GM12878 (cell line): Measurements from ENCODE around the gene CCK. TPM values are rescaled to one million over a fixed set of nuclear protein-coding genes. Genes with fewer than 3 reads are reported as not detected.

Experiments used
- ATAC-seq: fragments of 200-7000 bp; cut with Tn5 transposase; 3 replicates; pipeline ENCODE4 v1.9.1; 2020; ENCODE audit warnings: mild to moderate bottlenecking, moderate library complexity
- BruUV-seq: library from RNA; stranded (reverse); fragments of 400-500 nt; replicated peaks from 2 replicates; lab custom pipeline; 2021; lab: Mats Ljungman, UMichigan
- CTCF ChIA-PET: fragments of 300-600 bp; sonication (Branson Sonifier 250); formaldehyde crosslinking; extraction: SDS; loops from one replicate; lab custom pipeline; 2021; ENCODE audit warnings: inconsistent platforms; lab: Yijun Ruan, JAX
- POLR2A ChIA-PET: fragments of 350-600 bp; formaldehyde crosslinking; extraction: SDS; loops from one replicate; lab custom pipeline; 2021; ENCODE audit warnings: inconsistent platforms; lab: Charles Lee
- RAD21 ChIA-PET: fragments of 300-600 bp; sonication (Branson Sonifier 250); formaldehyde crosslinking; loops from one replicate; lab custom pipeline; 2023; ENCODE audit warnings: antibody characterized with exemption; ENCODE audit not compliant: unreplicated experiment; lab: Charles Lee
- SMC1A ChIA-PET: fragments of 300-600 bp; sonication (Branson Sonifier 250); formaldehyde crosslinking; loops from one replicate; lab custom pipeline; 2023; ENCODE audit not compliant: unreplicated experiment, uncharacterized antibody; lab: Charles Lee
- DNase-seq: peaks from one replicate; pipeline ENCODE4 v3.0.0-alpha.2; 2011; ENCODE audit warnings: low read depth, low spot score
- FAIRE-seq: peaks from 3 replicates; lab custom pipeline; 2011; peaks lifted over from hg19 to GRCh38; lab: Jason Lieb, UNC
- H2AFZ ChIP-seq: 2 replicates; pipeline ENCODE4 v1.6.0; 2011; ENCODE audit warnings: low read depth, low read length, control low read depth; ENCODE audit not compliant: control insufficient read depth
- H3K27ac ChIP-seq: 2 replicates; pipeline ENCODE4 v1.5.1; 2011; ENCODE audit warnings: control low read depth; ENCODE audit not compliant: control insufficient read depth, insufficient read depth
- H3K27me3 ChIP-seq, 2 experiments: replicated peaks in 1 of 2; 2 replicates each; pipeline versions ENCODE4 v1.6.0 to v1.6.1; 2011; ENCODE audit warnings: low read length in 1 of 2; ENCODE audit not compliant: control insufficient read depth in 2 of 2, insufficient read depth in 2 of 2
- H3K36me3 ChIP-seq, 2 experiments: 2 replicates each; pipeline ENCODE4 v1.5.1; 2011; ENCODE audit warnings: low read length in 1 of 2; ENCODE audit not compliant: control insufficient read depth in 2 of 2, insufficient read depth in 2 of 2
- H3K4me1 ChIP-seq: 2 replicates; pipeline ENCODE4 v1.6.1; 2011; ENCODE audit warnings: mild to moderate bottlenecking, low read length, moderate library complexity, mixed read lengths; ENCODE audit not compliant: control insufficient read depth, insufficient read depth
- H3K4me2 ChIP-seq: 2 replicates; pipeline ENCODE4 v1.6.0; 2011; ENCODE audit warnings: control low read depth; ENCODE audit not compliant: control insufficient read depth, insufficient read depth
- H3K4me3 ChIP-seq: fragments of 200-600 bp; sonication (generic); 2 replicates; pipeline ENCODE4 v1.5.1; 2016
- H3K79me2 ChIP-seq: 2 replicates; pipeline ENCODE4 v1.6.0; 2011; ENCODE audit warnings: low read length; ENCODE audit not compliant: control insufficient read depth, insufficient read depth
- H3K9ac ChIP-seq: 2 replicates; pipeline ENCODE4 v1.8.0; 2011; ENCODE audit warnings: low read length, control low read depth, mixed read lengths; ENCODE audit not compliant: control insufficient read depth, insufficient read depth
- H3K9me3 ChIP-seq: replicated peaks from 3 replicates; pipeline ENCODE4 v1.5.1; 2011; ENCODE audit warnings: mild to moderate bottlenecking, low read length; ENCODE audit not compliant: control insufficient read depth, insufficient read depth
- H4K20me1 ChIP-seq: 2 replicates; pipeline ENCODE4 v1.6.0; 2011; ENCODE audit not compliant: control insufficient read depth, insufficient read depth
- RAD21 ChIP-seq: IDR thresholded peaks from 2 replicates; pipeline ENCODE4 v1.6.1; 2011; ENCODE audit warnings: mild to moderate bottlenecking, low read depth, low read length, moderate library complexity; ENCODE audit not compliant: insufficient read depth
- SMC3 ChIP-seq: IDR thresholded peaks from 2 replicates; pipeline ENCODE4 v1.6.1; 2011; ENCODE audit warnings: low read length, improper control_type of control experiment, borderline replicate concordance
- SUZ12 ChIP-seq: fragments of 200-600 bp; sonication (generic); IDR thresholded peaks from one replicate; pipeline ENCODE4 v1.6.1; 2018; ENCODE audit warnings: antibody characterized with exemption, mild to moderate bottlenecking; ENCODE audit not compliant: unreplicated experiment
- WGBS: methylation state at CpG from one replicate; pipeline ENCODE4 v1.1.6; 2016; ENCODE audit warnings: low lambda C conversion rate; ENCODE audit not compliant: insufficient replicate concordance, insufficient coverage; ENCODE audit errors: missing lambda C conversion rate; 5-methylcytosine and 5-hydroxymethylcytosine counted together
- in situ Hi-C: fragments of 300-500 bp; cut with MboI; formaldehyde crosslinking; loops from 9 replicates; pipeline ENCODE4 v1.14.3; 2018; ENCODE audit warnings: mixed read lengths
- intact Hi-C: fragments of 100-400 bp; cut with micrococcal nuclease; formaldehyde crosslinking; loops from one replicate; pipeline ENCODE4 v1.14.2; 2022; ENCODE audit not compliant: unreplicated experiment
- polyA plus RNA-seq, 11 experiments: library from polyadenylated mRNA; depleted of rRNA in 4 of 11; unstranded in 6 of 11; stranded (reverse) in 5 of 11; fragments of >200 nt; fragmentation: Nextera tagmentation in 4 of 11; fragmentation: Illumina TruSeq in 1 of 11; extraction: Ambion mirVana in 4 of 11; extraction: Trizol in 1 of 11; gene quantifications; 1 replicate in 1 of 11; 2 replicates in 10 of 11; pipeline versions ENCODE4 v1.2.1 to v1.2.3, GENCODE V29; 2011 to 2016; ENCODE audit warnings: inconsistent platforms in 2 of 11, missing spikeins in 2 of 11, low read depth in 1 of 11
- total RNA-seq, 4 experiments: library from RNA; depleted of rRNA in 3 of 4; stranded (reverse); fragments of >200 nt in 3 of 4; fragmentation: Illumina TruSeq in 1 of 4; extraction: Trizol in 1 of 4; gene quantifications; 2 replicates each; pipeline versions ENCODE4 v1.2.1 to v1.2.3, GENCODE V29; 2013 to 2021
- TF ChIP-seq, protein P1 (sequence below), 3 experiments: IDR thresholded peaks in 2 of 3; conservative IDR thresholded peaks in 1 of 3; 2 replicates each; pipeline ENCODE4 v1.5.1; 2011; ENCODE audit warnings: low read depth in 3 of 3, low read length in 3 of 3, mild to moderate bottlenecking in 3 of 3, control low read depth in 2 of 3, moderate library complexity in 2 of 3, inconsistent platforms in 1 of 3, mixed read lengths in 1 of 3; ENCODE audit not compliant: control insufficient read depth in 2 of 3, insufficient read depth in 1 of 3; ENCODE audit errors: extremely low read depth in 1 of 3

Gene CCK
- total and polyA plus RNA-seq, 10 of the 15 experiments (the other 5 are each of a cell fraction or from before 2014, with no cell fraction given), result not detected

DNA sequence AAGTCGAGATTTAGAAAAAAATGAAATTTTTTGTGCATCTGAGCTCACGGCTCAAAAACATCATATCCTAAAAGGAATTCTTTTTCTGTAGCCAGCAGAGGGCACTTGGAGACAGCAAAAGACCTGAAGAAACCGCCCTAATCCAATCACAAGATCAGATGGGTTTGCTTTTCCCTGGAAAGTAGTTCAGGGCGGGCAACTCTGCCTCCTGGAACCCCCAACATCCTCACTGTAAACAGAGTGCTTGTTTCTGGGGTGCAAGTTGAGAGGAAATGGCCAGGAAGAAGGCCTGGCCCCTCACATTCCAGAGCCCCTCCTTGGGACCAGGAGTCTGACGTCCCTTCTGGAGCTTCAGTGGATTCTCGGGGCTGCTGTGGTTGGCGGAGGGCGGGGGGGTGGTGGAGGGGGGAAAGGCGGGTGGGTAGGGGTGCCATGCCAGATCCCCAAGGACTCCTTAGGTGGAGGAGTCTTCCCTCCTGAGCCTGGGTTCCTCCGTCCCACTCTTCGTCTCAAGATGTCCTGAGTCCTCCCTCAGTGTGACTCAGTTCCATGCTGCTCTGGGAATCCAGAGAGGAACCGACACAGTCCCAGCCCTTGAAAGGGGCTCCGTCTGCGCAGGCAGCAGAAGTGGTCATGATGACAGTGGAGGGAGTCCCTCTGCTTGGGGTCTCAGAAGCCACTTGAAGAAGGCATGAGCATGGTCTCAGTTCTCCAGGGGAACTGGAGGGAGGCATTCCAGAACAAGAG is 35.9 kb downstream of the CCK start:
- BruUV-seq, result no TSS peak
- no peak overlapping the region for H3K4me2 ChIP-seq
- SMC1A ChIA-PET, result interaction anchor here (0.8 to 1.8 kb wide), 7 partner anchors 14 to 318 kb away, joined by 3 to 7 read pairs (median 4); no protein-coding TSS in a partner anchor
- no peaks in the 10 kb centered on the region for H3K36me3 ChIP-seq
- ATAC-seq (no peak), DNase-seq (no peak), FAIRE-seq (no peak)
- H2AFZ ChIP-seq, result no peak overlapping the region
- no peaks in the 10 kb centered on the region for H3K79me2 ChIP-seq
- no peaks in the 10 kb centered on the region; the same call in 2 of the 3 replicates for H3K9me3 ChIP-seq
- H4K20me1 ChIP-seq, result no peaks in the 10 kb centered on the region
- CTCF ChIA-PET, result interaction anchor here (1.0 to 1.9 kb wide), 11 partner anchors 15 to 332 kb away, joined by 3 to 15 read pairs (median 4); no protein-coding TSS in a partner anchor
- RAD21 ChIA-PET, result interaction anchor here (1.0 to 1.7 kb wide), 4 partner anchors 17 to 213 kb away, joined by 4 to 7 read pairs (median 6); no protein-coding TSS in a partner anchor
- no peaks in the 10 kb centered on the region for H3K27me3 ChIP-seq
- TF ChIP-seq, protein P1, sequence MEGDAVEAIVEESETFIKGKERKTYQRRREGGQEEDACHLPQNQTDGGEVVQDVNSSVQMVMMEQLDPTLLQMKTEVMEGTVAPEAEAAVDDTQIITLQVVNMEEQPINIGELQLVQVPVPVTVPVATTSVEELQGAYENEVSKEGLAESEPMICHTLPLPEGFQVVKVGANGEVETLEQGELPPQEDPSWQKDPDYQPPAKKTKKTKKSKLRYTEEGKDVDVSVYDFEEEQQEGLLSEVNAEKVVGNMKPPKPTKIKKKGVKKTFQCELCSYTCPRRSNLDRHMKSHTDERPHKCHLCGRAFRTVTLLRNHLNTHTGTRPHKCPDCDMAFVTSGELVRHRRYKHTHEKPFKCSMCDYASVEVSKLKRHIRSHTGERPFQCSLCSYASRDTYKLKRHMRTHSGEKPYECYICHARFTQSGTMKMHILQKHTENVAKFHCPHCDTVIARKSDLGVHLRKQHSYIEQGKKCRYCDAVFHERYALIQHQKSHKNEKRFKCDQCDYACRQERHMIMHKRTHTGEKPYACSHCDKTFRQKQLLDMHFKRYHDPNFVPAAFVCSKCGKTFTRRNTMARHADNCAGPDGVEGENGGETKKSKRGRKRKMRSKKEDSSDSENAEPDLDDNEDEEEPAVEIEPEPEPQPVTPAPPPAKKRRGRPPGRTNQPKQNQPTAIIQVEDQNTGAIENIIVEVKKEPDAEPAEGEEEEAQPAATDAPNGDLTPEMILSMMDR (IDR thresholded peaks at IDR 0.05 in 2 of 3, conservative IDR thresholded peaks at IDR 0.05 in 1 of 3; ENCODE audit: control insufficient read depth in 2 of 3, extremely low read depth in 1 of 3, insufficient read depth in 1 of 3, low read depth in 3 of 3, low read length in 3 of 3), result peak in 2 of 3 experiments; percentile 19 to 30; a peak in 3 of 6 replicates
- TF ChIP-seq SMC3 (peak; percentile 33; the same call in 1 of the 2 replicates), SUZ12 (no peak), RAD21 (peak; percentile 53)
- H3K4me3 ChIP-seq, result no peak overlapping the region
- peaks cover 3% of the 10 kb centered on the region; the same call in 1 of the 2 replicates for H3K4me1 ChIP-seq
- 53% methylated on average over 9 of the region's 14 CpGs for WGBS
- no peak overlapping the region for H3K9ac ChIP-seq
- in situ Hi-C loops (loop anchor here (5.0 to 10.0 kb wide), 2 partner anchors 108 to 335 kb away; no protein-coding TSS in a partner anchor), intact Hi-C loops (loop anchor here (5.0 kb wide), 2 partner anchors 212 to 338 kb away; no protein-coding TSS in a partner anchor)
- POLR2A ChIA-PET, result no interaction called here
- H3K27ac ChIP-seq, result no peak overlapping the region
